Esophagus squamous epithelium (tissue), 4 donors: ENCODE results near the gene DESI1.

Source experiments
- CTCF ChIP-seq, 6 experiments: fragments of 450-650 bp in 4 of 6; fragments of 200-600 bp in 2 of 6; sonication (generic) in 2 of 6; IDR thresholded peaks; one replicate each; pipeline ENCODE4 v1.5.1; 2016 to 2019; ENCODE audit warnings: antibody characterized with exemption in 6 of 6, mild to moderate bottlenecking in 4 of 6, moderate library complexity in 4 of 6
- POLR2A ChIP-seq, 4 donors: fragments of 450-650 bp; IDR thresholded peaks; one replicate each; pipeline ENCODE4 v1.6.1; 2017; ENCODE audit warnings: antibody characterized with exemption in 4 of 4, mild to moderate bottlenecking in 4 of 4, moderate library complexity in 3 of 4

DNA sequence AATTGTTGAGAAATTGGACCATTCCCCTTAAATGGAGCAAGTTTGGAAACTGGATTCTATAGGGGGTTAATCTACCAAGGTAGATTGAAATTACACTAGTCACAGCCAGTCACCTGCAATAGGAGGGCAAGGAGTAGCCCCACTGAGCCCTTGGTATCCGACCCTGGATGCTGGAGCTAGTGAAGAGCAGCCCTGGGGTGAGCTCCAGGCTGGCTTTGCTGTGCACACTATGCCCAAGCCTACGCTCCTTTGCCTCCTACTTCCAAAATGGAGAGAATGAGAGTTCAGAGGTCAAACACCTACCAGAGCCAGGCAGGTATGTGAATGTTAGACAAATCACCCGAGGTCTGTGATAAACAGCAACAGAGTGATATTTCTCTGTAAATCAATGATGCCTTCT, 44.1 kb upstream of the DESI1 start:
- TF ChIP-seq POLR2A (IDR thresholded peaks at IDR 0.05) (no peak), CTCF (IDR thresholded peaks at IDR 0.05) (no peak)
